SJCRH30 (cell line): ENCODE results near the gene PCBP3. TPM values are rescaled to one million over a fixed set of nuclear protein-coding genes. Genes with fewer than 3 reads are reported as not detected.
"Not testable (repeated sequence)": the region's sequence is repeated elsewhere in the genome, so short reads cannot be mapped to it uniquely, and the experiment has no call there.

Experiments used
- DNase-seq, 2 experiments: peaks; one replicate each; pipeline ENCODE4 v3.0.0-alpha.2; 2015 to 2020
- H3K27ac ChIP-seq: fragments of 250-450 bp; sonication (Bioruptor Pico); 2 replicates; pipeline ENCODE4 v1.5.1; 2020; ENCODE audit warnings: mild to moderate bottlenecking, moderate library complexity
- H3K27me3 ChIP-seq: fragments of 250-450 bp; sonication (Bioruptor Pico); 2 replicates; pipeline ENCODE4 v1.5.1; 2020; ENCODE audit warnings: mild to moderate bottlenecking, moderate library complexity
- H3K36me3 ChIP-seq: fragments of 250-450 bp; sonication (Bioruptor Pico); 2 replicates; pipeline ENCODE4 v1.5.1; 2020; ENCODE audit warnings: mild to moderate bottlenecking, moderate library complexity
- H3K4me1 ChIP-seq: fragments of 250-450 bp; sonication (Bioruptor Pico); 2 replicates; pipeline ENCODE4 v1.5.1; 2020; ENCODE audit warnings: mild to moderate bottlenecking, moderate library complexity
- H3K4me3 ChIP-seq: fragments of 250-450 bp; sonication (Bioruptor Pico); 2 replicates; pipeline ENCODE4 v1.5.1; 2020; ENCODE audit warnings: mild to moderate bottlenecking, moderate library complexity
- H3K9me3 ChIP-seq: fragments of 250-450 bp; sonication (Bioruptor Pico); replicated peaks from 2 replicates; pipeline ENCODE4 v1.5.1; 2020; ENCODE audit warnings: mild to moderate bottlenecking, moderate library complexity
- total RNA-seq: library from RNA; depleted of rRNA; stranded (reverse); fragments of >200 nt; shearing (Covaris generic); gene quantifications from 2 replicates; pipeline ENCODE4 v1.2.3, GENCODE V29; 2014

Gene PCBP3
- total RNA-seq, 1 experiment from 2014 or later = not detected

DNA sequence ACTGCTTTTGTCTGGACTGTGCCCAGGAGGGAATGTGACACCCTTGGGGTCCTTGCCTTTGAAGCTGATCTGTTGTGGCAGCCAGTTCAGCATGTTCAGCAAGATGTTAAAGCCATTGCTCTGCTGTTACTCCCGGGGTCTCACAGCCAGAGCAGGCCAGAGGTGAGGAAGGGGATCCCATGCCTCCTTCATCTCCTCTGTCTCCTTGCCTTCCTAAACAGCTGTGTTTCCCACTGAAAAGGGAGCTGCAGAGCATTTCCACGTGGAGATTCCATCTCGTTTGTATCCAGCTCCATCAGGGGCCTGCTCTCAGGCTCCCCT lies 202.2 kb downstream of the PCBP3 start:
- no peak overlapping the region for H3K27ac ChIP-seq
- H3K36me3 ChIP-seq = no peaks in the 10 kb centered on the region
- no peak overlapping the region for H3K4me3 ChIP-seq
- DNase-seq = no peak
- no peaks in the 10 kb centered on the region for H3K4me1 ChIP-seq
- H3K27me3 ChIP-seq = peaks cover 3% of the 10 kb centered on the region; the same call in 1 of the 2 replicates
- H3K9me3 ChIP-seq = no peaks in the 10 kb centered on the region

DNA sequence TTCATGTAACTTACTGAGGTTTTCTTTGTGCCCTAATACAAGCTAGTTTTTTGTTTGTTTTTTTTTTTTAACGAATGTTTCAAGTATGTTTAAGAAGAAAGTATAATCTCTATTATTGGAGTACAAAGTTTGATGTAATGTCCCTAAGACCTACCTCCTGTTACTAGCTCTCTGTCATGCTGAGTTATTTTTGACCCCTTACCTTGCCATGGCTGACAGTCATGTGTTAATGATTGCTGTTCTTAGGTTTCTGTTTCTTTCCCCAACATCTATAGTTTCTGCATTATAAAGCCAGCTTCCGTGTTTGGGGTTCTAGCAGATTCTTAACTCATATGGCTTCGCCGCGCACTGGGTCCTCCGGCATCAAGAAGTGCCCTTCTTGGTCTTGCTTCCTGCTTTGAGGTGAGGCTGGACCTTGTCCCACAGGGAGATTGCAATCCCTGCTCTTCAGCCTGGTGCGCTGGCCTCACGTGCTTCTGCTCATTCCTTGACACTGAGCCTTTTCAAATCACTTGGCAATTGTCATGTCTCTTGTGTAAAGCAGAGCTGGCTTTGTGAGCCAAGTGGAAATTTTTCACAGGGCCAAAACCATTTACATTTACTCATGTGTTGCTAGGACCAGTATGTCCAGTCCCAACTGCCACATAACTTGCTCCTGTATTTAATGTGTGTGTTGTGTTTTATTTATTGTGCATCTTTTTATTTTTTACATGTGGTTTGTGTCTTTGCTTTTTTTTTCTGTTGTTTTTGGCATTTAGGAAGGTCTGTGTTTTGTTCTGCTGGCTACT lies 203.0 kb downstream of the PCBP3 start:
- H3K4me3 ChIP-seq = no peak overlapping the region

DNA sequence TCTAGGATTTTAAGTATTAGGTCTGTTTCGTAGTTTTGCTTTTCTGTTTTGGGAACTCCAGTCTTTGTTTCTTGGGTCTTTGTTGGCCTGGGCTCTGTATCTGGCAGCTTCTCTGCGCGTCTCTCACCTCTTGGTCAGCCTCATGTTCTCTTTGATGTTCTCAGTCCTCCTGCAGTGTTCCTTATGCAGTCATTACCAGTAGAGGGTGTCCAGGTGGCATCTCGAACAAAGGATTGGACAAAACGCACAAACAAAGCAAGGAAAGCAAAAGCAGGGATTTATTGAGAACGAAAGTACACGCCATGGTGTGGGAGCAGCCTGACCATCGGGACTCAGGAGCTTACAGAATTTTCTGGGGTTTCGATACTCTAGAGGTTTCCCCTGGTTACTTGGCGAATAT lies 204.3 kb downstream of the PCBP3 start:
- H3K27me3 ChIP-seq = peaks cover 8% of the 10 kb centered on the region; the same call in 1 of the 2 replicates
- no peaks in the 10 kb centered on the region for H3K36me3 ChIP-seq
- no peak overlapping the region for H3K4me3 ChIP-seq
- no peaks in the 10 kb centered on the region for H3K4me1 ChIP-seq
- no peak for DNase-seq
- H3K27ac ChIP-seq = no peak overlapping the region
- H3K9me3 ChIP-seq = no peaks in the 10 kb centered on the region

More for the DNA sequence above, 203.0 kb downstream of the PCBP3 start:
- Histone ChIP-seq H3K9me3 (no peaks in the 10 kb centered on the region), H3K4me1 (no peaks in the 10 kb centered on the region), H3K27ac (no peak overlapping the region), H3K36me3 (no peaks in the 10 kb centered on the region), H3K27me3 (peaks cover 8% of the 10 kb centered on the region; the same call in 1 of the 2 replicates)
- no peak for DNase-seq

DNA sequence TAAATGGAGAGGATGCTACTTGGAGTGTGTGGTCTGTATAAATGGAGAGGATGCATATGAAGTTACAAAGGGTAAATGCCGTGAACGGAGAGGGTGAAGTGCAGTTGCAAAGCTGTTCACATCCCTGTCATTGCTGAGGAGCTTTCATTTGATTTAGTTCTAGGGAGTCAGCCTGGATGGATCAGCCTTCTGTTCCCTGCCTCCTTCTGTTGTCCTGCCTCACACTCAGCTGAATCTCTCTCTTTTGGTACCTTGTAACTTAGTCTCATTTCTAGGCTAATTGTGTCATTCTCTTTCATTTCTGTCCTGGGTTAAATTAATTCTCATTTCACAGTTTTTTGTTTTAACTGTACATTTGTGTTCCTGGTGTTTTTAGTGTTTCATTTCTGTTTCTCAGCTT lies 204.8 kb downstream of the PCBP3 start:
- no peaks in the 10 kb centered on the region for H3K4me1 ChIP-seq
- H3K27me3 ChIP-seq = peaks cover 8% of the 10 kb centered on the region; the same call in 1 of the 2 replicates
- no peak overlapping the region for H3K27ac ChIP-seq
- no peaks in the 10 kb centered on the region for H3K9me3 ChIP-seq
- no peak overlapping the region for H3K4me3 ChIP-seq
- no peak for DNase-seq
- no peaks in the 10 kb centered on the region for H3K36me3 ChIP-seq

DNA sequence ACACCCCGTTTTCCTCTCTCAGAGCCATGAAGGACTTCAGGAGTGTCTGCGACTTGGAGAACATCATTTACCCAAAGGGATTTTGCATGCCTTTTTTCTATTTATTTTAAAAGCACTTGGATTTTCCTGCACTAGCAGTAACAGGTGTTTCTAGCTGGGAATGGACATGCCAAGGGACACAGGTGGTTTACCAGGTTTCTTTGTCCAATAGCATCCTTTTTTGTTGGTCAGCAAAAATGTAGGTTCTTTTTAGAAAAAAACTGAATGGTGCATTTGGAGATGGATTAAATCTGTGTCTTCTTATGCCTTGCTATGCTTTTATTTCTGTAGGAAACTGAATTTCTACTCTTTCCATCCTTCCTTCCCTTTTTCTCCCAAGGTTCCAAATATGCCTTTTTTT lies 205.3 kb downstream of the PCBP3 start:
- no peak overlapping the region for H3K4me3 ChIP-seq
- H3K27ac ChIP-seq = no peak overlapping the region
- no peak for DNase-seq
- no peaks in the 10 kb centered on the region for H3K9me3 ChIP-seq
- peaks cover 8% of the 10 kb centered on the region; the same call in 1 of the 2 replicates for H3K27me3 ChIP-seq
- H3K36me3 ChIP-seq = no peaks in the 10 kb centered on the region
- H3K4me1 ChIP-seq = no peaks in the 10 kb centered on the region

DNA sequence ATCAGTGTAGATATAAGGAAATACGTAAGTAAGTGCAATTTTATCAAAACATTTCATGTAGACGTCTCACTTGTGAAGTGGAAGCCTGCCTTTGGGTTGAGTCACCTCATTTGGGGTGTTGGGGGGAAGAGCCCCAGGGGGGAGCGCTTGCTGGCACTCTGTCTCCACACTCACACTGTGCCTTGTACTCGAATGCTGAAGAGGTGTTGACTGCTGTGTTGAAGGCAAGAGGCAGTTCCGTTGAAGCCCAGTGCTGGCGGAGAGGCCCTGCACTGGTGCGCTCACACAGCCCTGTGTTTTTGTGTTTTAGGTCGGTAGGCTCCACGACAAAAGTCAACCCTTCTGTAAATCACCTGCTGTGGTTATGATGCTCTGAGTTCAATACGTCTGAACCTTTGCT lies 206.1 kb downstream of the PCBP3 start:
- Histone ChIP-seq H3K27me3 (peaks cover 8% of the 10 kb centered on the region; the same call in 1 of the 2 replicates), H3K4me1 (no peaks in the 10 kb centered on the region), H3K4me3 (no peak overlapping the region), H3K9me3 (no peaks in the 10 kb centered on the region), H3K27ac (no peak overlapping the region), H3K36me3 (no peaks in the 10 kb centered on the region)
- DNase-seq = no peak

DNA sequence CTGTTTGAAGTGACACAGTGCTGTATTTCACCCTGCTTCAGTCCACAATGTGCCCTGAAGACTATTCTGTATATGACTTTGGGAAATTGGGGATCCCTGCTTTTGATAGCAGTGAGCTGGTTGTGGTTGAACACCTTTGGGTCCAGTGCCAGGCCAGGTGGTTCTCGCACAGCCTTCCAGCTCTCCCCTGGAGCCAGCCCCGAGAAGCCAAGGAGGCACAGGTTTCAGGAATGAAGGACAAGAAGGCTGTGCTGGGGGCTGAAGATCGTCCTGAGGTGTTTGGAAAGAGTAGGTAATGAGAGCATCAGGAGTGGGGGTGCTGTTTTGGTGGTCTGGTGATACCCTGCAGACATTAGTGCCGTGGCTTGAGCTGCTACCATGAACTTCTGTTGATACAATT lies 206.7 kb downstream of the PCBP3 start:
- Histone ChIP-seq H3K27me3 (peaks cover 8% of the 10 kb centered on the region; the same call in 1 of the 2 replicates), H3K27ac (no peak overlapping the region), H3K36me3 (no peaks in the 10 kb centered on the region), H3K4me3 (no peak overlapping the region), H3K4me1 (no peaks in the 10 kb centered on the region), H3K9me3 (no peaks in the 10 kb centered on the region)
- DNase-seq = no peak

DNA sequence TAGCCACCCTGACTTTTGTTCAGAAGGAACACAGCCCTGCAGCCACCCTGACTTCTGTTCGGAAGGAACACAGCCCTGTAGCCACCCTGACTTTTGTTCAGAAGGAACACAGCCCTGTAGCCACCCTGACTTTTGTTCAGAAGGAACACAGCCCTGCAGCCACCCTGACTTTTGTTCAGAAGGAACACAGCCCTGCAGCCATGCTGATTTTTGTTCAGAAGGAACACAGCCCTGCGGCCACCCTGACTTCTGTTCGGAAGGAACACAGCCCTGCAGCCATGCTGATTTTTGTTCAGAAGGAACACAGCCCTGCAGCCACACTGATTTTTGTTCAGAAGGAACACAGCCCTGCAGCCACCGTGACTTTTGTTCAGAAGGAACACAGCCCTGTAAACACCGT lies 208.9 kb downstream of the PCBP3 start:
- H3K4me1 ChIP-seq, H3K27me3 ChIP-seq, H3K4me3 ChIP-seq, H3K36me3 ChIP-seq, H3K9me3 ChIP-seq, DNase-seq, H3K27ac ChIP-seq: not testable (repeated sequence)

DNA sequence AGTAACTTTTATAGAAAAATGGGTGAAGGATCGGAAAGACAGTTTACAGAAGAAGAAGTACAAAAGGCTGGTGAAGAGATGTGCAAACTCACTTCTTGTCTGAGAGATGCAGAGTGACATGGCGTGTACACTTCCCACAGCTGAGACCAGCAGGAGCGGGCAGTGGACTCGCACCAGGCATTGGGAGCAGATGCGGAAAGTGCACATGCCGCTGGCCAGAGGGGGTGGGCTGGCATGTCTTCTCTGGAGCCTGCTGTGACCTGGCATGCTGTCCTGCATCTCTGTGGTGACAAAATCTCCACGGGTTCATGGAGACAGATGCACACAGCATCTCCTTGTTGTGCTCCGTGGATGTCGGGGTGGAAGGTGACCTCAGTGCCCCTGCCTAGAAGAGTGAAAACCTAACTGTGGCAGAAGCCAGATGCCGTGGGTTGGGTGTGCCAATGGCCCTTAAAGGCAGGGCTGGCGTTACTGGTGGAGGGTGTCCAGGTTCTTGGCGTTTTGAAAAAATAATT lies 209.4 kb downstream of the PCBP3 start:
- H3K36me3 ChIP-seq = no peaks in the 10 kb centered on the region
- no peak overlapping the region for H3K27ac ChIP-seq
- no peak for DNase-seq
- no peak overlapping the region for H3K4me3 ChIP-seq
- H3K9me3 ChIP-seq = no peaks in the 10 kb centered on the region
- H3K4me1 ChIP-seq = no peaks in the 10 kb centered on the region
- peaks cover 8% of the 10 kb centered on the region; the same call in 1 of the 2 replicates for H3K27me3 ChIP-seq

DNA sequence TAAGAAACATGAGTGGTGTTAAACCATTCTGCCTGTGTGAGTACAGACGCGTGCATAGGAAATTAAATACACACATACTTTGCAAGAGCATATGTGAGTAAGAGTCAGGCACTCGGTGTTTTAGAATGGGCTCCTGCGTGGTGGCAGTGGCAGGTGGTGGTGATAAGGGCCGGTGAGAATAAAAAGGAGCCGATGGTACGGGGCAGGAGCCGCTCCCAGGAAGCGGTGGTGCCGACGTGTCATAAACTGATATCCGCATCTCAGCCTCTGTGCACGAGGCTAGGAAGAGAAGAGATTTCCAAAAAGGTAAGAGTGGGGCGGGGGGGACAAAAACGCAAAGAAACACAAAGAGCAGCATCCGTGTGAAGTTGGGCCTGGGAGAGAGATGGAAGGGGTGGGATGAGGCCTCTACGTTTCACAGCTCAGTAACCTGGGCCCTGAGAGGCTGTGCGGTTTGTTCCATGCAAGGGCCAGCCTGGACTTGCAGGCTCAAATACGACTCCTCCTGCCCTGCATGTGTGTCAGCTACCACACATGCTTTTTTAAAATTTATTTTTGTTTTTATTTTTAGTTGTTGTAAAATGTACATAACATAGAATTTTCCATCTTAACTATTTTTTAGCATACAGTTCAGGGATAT lies 210.3 kb downstream of the PCBP3 start:
- Histone ChIP-seq H3K27ac (no peak overlapping the region), H3K4me3 (no peak overlapping the region), H3K9me3 (no peaks in the 10 kb centered on the region), H3K36me3 (no peaks in the 10 kb centered on the region), H3K4me1 (peaks cover 4% of the 10 kb centered on the region; the same call in 1 of the 2 replicates), H3K27me3 (peaks cover 8% of the 10 kb centered on the region; the same call in 1 of the 2 replicates)
- no peak for DNase-seq

DNA sequence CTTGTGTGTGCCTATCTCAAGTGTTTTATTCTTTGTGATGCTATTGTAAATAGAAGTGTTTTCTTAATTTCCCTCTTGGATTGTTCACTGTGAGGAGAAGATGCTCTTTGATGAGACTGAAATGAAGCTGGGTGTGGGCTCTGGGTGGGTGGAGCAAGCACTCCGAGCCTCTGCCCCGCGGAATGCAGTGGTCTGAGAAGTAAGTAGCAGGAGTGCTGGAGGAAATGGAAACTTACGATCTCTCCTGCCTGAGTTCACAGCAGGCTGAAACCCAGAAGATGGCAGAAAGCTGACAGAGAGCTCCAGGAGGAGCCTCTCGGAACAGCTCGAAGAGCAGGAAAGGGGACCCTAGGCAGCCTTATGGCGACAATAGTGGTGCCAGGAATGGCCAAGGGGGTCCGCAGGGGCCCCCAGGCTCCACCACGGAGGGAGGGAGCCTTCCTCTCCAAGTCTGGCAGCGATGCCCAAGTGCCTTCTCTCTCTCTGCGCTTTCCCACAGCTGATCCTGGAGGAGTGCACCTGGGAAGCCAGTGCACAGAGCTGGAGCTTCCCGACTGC lies 211.2 kb downstream of the PCBP3 start:
- DNase-seq = no peak
- peaks cover 4% of the 10 kb centered on the region for H3K4me1 ChIP-seq
- no peaks in the 10 kb centered on the region for H3K9me3 ChIP-seq
- H3K4me3 ChIP-seq = no peak overlapping the region
- H3K27ac ChIP-seq = no peak overlapping the region
- no peaks in the 10 kb centered on the region for H3K36me3 ChIP-seq
- H3K27me3 ChIP-seq = peaks cover 8% of the 10 kb centered on the region; the same call in 1 of the 2 replicates

DNA sequence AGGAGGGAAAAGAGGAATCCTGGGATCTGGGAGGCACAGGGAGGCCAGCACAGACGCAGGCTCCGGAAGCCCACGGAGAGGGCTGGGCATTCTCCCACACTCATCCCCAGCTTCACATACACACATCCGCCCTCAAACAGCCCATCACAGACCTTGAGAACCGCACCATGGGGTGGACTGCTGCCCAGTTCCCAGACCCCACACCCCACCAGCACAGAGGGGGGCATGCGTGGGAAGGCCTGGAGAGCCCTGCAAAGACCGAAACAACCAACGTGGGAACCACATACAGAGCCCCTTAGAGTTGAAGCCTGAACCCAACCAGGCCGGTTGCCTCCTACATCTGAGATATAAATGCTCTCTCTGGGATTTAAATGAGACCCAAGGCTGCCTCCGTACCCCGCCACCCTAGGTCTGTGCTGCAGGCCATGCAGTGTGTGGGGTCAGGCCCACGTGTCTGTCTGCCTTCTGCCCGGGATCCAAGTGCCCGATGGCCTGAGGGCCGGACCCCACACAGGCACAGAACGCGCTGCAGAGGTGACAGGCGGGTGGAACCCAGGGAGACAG lies 211.8 kb downstream of the PCBP3 start:
- Histone ChIP-seq H3K27ac (no peak overlapping the region), H3K27me3 (peaks cover 8% of the 10 kb centered on the region; the same call in 1 of the 2 replicates), H3K9me3 (no peaks in the 10 kb centered on the region), H3K4me3 (no peak overlapping the region), H3K36me3 (no peaks in the 10 kb centered on the region), H3K4me1 (peaks cover 4% of the 10 kb centered on the region)
- no peak for DNase-seq

DNA sequence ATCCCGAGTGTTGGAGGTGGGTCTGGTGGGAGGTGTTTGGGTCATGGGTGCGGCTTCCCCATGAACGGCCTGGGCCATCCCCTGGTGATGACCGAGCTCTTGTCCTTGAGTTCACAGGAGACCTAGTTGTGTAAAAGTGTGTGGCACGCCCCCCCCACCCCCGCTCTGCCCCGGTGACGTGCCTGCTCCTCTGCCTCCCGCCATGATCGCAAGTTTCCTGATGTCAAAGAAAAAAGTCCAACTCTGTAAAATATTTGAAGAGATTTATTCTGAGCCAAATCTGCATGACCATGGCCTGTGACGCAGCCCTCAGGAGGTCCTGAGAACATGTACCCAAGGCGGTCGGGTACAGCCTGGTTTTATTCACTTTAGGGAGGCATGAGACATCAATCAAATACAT lies 212.9 kb downstream of the PCBP3 start:
- Histone ChIP-seq H3K9me3 (no peaks in the 10 kb centered on the region), H3K27me3 (no peaks in the 10 kb centered on the region), H3K4me1 (peaks cover 4% of the 10 kb centered on the region), H3K27ac (no peak overlapping the region), H3K4me3 (no peak overlapping the region), H3K36me3 (no peaks in the 10 kb centered on the region)
- DNase-seq = no peak

DNA sequence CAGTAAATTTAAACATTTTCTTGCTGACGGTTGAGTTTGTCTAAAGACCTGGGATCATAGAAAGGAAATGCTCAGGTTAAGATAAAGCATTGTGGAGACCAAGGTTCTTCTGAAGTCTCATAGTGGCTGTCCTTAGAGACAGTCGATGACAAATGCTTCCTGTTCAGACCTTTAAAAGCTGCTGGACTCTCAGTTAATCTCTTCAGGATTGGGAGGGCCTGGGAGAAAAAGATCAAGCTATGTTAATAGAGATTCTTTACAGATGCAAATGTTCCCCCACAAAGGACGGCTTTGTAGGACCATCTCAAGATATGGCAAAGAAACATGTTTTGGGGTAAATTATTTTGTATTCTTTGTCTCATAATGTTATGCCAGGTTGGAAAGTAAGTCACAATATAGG lies 213.4 kb downstream of the PCBP3 start:
- Histone ChIP-seq H3K36me3 (no peaks in the 10 kb centered on the region), H3K9me3 (no peaks in the 10 kb centered on the region), H3K27me3 (no peaks in the 10 kb centered on the region), H3K4me3 (no peak overlapping the region), H3K27ac (no peak overlapping the region), H3K4me1 (peaks cover 4% of the 10 kb centered on the region)
- DNase-seq = no peak

DNA sequence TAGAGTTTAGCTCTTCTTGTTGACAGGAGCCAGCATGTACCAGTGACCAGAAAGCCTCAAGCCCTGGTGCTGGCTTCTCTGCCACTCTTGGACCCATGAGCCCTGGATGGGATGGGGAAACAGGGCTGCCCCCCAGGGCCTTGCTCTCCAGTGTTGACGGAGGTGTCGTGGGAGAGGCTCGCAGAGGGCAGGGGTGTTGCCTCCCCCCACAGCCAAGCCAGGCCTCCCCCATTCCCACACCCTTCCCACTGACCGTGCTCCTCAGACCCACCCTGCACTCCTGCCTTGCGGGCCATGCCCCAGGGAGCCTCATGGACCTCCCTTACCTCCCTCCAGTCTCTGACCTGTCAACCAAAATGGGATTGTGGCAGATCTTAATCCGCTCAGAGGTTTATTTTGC lies 214.2 kb downstream of the PCBP3 start:
- Histone ChIP-seq H3K27me3 (no peaks in the 10 kb centered on the region), H3K9me3 (no peaks in the 10 kb centered on the region), H3K27ac (no peak overlapping the region), H3K4me1 (peaks cover 4% of the 10 kb centered on the region), H3K36me3 (no peaks in the 10 kb centered on the region), H3K4me3 (no peak overlapping the region)
- no peak for DNase-seq
